Endodermal cell (in vitro differentiated cells): ENCODE results near the gene STARD13. TPM values are rescaled to one million over a fixed set of nuclear protein-coding genes. Genes with fewer than 3 reads are reported as not detected.

Experiments used
- DNase-seq: peaks from one replicate; pipeline ENCODE4 v3.0.0-alpha.2; 2017
- H3K27ac ChIP-seq: 2 replicates; pipeline ENCODE4 v1.5.1; 2013; ENCODE audit warnings: mild to moderate bottlenecking, low read depth, low read length, moderate library complexity
- H3K27me3 ChIP-seq: 2 replicates; pipeline ENCODE4 v1.6.1; 2013; ENCODE audit warnings: mild to moderate bottlenecking, low read length, moderate library complexity; ENCODE audit not compliant: insufficient read depth, control insufficient read depth, poor library complexity, severe bottlenecking
- H3K36me3 ChIP-seq: 2 replicates; pipeline ENCODE4 v1.7.0; 2013; ENCODE audit warnings: mild to moderate bottlenecking, low read length, moderate library complexity; ENCODE audit not compliant: control insufficient read depth, insufficient read depth
- H3K4me1 ChIP-seq: one replicate; pipeline ENCODE4 v1.7.0; 2013; ENCODE audit warnings: low read length; ENCODE audit not compliant: control insufficient read depth, insufficient read depth
- H3K4me3 ChIP-seq: 2 replicates; pipeline ENCODE4 v1.5.1; 2013; ENCODE audit warnings: mild to moderate bottlenecking, low read length, moderate library complexity
- H3K9ac ChIP-seq: 2 replicates; pipeline ENCODE4 v1.6.1; 2013; ENCODE audit warnings: mild to moderate bottlenecking, low read length, moderate library complexity; ENCODE audit not compliant: poor library complexity, severe bottlenecking; ENCODE audit errors: extremely low read depth
- H3K9me3 ChIP-seq: 2 replicates; pipeline ENCODE4 v1.6.1; 2013; ENCODE audit warnings: mild to moderate bottlenecking, low read length, moderate library complexity; ENCODE audit not compliant: control insufficient read depth
- H3K27ac Mint-ChIP-seq: 2 replicates; pipeline ENCODE4 v1.8.0; 2020; ENCODE audit warnings: mixed read lengths
- H3K27me3 Mint-ChIP-seq: 2 replicates; pipeline ENCODE4 v1.8.0; 2021; ENCODE audit warnings: mild to moderate bottlenecking, mixed read lengths; ENCODE audit not compliant: insufficient read depth
- H3K36me3 Mint-ChIP-seq: 2 replicates; pipeline ENCODE4 v1.8.0; 2020; ENCODE audit warnings: low read depth, mixed read lengths
- H3K4me1 Mint-ChIP-seq: 2 replicates; pipeline ENCODE4 v1.8.0; 2020; ENCODE audit warnings: mixed read lengths
- H3K4me3 Mint-ChIP-seq: 2 replicates; pipeline ENCODE4 v1.8.0; 2020; ENCODE audit warnings: mild to moderate bottlenecking, moderate library complexity, mixed read lengths
- H3K9me3 Mint-ChIP-seq: 2 replicates; pipeline ENCODE4 v1.8.0; 2020; ENCODE audit warnings: mild to moderate bottlenecking, mixed read lengths
- WGBS, 2 experiments: methylation state at CpG; one replicate each; pipeline versions ENCODE4 v1.1.5 to v1.1.7; 2013; ENCODE audit warnings: missing lambda C conversion rate in 2 of 2, mixed read lengths in 1 of 2; ENCODE audit not compliant: insufficient coverage in 1 of 2, insufficient read length in 1 of 2; 5-methylcytosine and 5-hydroxymethylcytosine counted together
- total RNA-seq, 2 donors: library from RNA; stranded (reverse); fragmentation: NEBNext Ultra II Directional in 1 of 2; extraction: Animal tissue kit (Norgen Biotek cat#: 25700) in 1 of 2; gene quantifications; 2 replicates in 1 of 2; 3 replicates in 1 of 2; pipeline ENCODE4 v1.2.1, GENCODE V29; 2021
- TF ChIP-seq, protein P1 (sequence below): fragments of 200-600 bp; sonication (generic); conservative IDR thresholded peaks from 2 replicates; pipeline ENCODE4 v1.5.0; 2021; ENCODE audit warnings: antibody characterized with exemption, mild to moderate bottlenecking

The STARD13 gene
- total RNA-seq, 2 donors from 2014 or later: 2.5 to 3.7 TPM

DNA sequence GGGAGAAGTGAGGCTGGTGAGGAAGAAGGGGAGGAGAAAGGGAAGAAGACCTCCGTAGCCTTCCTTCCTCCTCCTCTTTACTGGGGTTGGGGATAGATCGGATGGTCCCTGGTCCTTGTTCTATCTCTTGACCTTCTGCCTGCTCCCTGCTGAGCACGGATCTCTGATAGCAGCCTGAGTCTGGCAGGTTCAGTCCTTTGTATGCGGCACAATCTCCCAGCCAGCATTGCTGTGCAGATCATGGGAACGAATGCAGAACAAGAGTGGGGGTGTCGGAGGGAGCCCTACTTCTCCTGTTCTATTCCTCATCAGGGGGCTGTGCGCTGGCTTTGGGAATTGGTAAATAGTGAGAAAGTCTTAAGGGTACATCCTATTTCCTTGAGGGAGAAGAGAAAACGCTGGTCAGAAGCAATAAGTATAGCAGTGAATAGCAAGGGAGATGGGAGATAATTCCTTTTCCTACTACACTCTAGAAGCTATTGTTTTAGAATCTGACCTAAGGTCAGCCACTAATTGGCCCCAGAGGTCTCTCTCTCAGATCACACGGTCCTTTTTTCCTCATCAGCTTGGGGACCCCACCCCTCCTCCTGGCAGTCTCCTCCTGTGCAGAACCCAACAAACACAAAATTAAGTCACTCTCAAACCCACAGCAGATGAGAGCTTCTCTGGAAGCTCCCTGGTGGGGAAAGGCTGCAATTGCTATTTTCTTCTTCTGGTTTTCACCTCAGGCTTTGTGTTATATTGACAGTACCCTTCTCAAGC, 228.4 kb downstream of the STARD13 start:
- peak; percentile 77 for DNase-seq
- Histone ChIP-seq H3K36me3 (no peaks in the 10 kb centered on the region), H3K9me3 (no peaks in the 10 kb centered on the region), H3K27ac (peak overlapping the region; percentile 5), H3K4me1 (peaks cover 10% of the 10 kb centered on the region), H3K27me3 (no peaks in the 10 kb centered on the region), H3K9ac (peak overlapping the region; percentile 21), H3K4me3 (peak overlapping the region; percentile 55)
- no peaks in the 10 kb centered on the region for H3K27me3 Mint-ChIP-seq
- peak overlapping the region; percentile 16 for H3K4me3 Mint-ChIP-seq
- no peaks in the 10 kb centered on the region for H3K9me3 Mint-ChIP-seq
- peaks cover 14% of the 10 kb centered on the region for H3K4me1 Mint-ChIP-seq
- H3K36me3 Mint-ChIP-seq: no peaks in the 10 kb centered on the region
- peak overlapping the region; percentile 67 for H3K27ac Mint-ChIP-seq
- TF ChIP-seq, protein P1, sequence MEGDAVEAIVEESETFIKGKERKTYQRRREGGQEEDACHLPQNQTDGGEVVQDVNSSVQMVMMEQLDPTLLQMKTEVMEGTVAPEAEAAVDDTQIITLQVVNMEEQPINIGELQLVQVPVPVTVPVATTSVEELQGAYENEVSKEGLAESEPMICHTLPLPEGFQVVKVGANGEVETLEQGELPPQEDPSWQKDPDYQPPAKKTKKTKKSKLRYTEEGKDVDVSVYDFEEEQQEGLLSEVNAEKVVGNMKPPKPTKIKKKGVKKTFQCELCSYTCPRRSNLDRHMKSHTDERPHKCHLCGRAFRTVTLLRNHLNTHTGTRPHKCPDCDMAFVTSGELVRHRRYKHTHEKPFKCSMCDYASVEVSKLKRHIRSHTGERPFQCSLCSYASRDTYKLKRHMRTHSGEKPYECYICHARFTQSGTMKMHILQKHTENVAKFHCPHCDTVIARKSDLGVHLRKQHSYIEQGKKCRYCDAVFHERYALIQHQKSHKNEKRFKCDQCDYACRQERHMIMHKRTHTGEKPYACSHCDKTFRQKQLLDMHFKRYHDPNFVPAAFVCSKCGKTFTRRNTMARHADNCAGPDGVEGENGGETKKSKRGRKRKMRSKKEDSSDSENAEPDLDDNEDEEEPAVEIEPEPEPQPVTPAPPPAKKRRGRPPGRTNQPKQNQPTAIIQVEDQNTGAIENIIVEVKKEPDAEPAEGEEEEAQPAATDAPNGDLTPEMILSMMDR: peak; percentile 72
- 59 to 70% methylated on average over 2 to 8 of the region's 9 CpGs for WGBS, 2 experiments

DNA sequence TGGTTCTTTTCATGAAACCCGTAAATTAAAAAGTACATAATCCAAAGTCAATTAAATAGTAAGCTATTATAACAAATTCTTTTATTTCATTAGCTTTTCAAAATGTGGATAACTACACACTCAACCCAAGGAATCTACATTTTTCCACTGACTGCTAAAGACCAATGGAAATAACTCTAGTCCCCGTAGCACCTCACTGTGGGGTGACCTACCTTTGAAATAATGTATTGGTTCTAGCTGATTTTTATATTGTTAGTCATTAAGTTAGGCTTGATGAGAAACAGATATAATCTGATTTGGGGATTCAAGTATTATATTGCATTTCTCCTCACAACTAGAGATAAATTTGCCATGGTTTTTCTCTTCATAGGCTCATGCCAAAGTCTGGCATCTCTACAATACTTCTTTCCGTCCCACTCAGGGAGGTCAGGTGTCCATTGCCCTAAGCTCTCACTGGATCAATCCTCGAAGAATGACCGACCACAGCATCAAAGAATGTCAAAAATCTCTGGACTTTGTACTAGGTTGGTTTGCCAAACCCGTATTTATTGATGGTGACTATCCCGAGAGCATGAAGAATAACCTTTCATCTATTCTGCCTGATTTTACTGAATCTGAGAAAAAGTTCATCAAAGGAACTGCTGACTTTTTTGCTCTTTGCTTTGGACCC, 232.0 kb downstream of the STARD13 start:
- Mint-ChIP-seq H3K4me1 (peaks cover 14% of the 10 kb centered on the region), H3K4me3 (no peak overlapping the region), H3K9me3 (no peaks in the 10 kb centered on the region), H3K27ac (no peak overlapping the region), H3K27me3 (no peaks in the 10 kb centered on the region), H3K36me3 (no peaks in the 10 kb centered on the region)
- H3K9ac ChIP-seq: no peak overlapping the region
- H3K36me3 ChIP-seq: no peaks in the 10 kb centered on the region
- 93 to 97% methylated on average over 5 to 6 of the region's 7 CpGs for WGBS, 2 experiments
- no peak overlapping the region for H3K27ac ChIP-seq
- H3K9me3 ChIP-seq: no peaks in the 10 kb centered on the region
- TF ChIP-seq, protein P1: no peak
- no peaks in the 10 kb centered on the region for H3K27me3 ChIP-seq
- H3K4me1 ChIP-seq: peaks cover 10% of the 10 kb centered on the region
- no peak overlapping the region for H3K4me3 ChIP-seq
- DNase-seq: no peak
